Neural crest cell (in vitro differentiated cells): ENCODE data around the gene CDCA4. TPM values are rescaled to one million over a fixed set of nuclear protein-coding genes. Genes with fewer than 3 reads are reported as not detected.
"Not testable (repeated sequence)": the region's sequence is repeated elsewhere in the genome, so short reads cannot be mapped to it uniquely, and the experiment has no call there.

Experiments
- DNase-seq: peaks from one replicate; pipeline ENCODE4 v3.0.0; 2021; ENCODE audit warnings: low read depth, mixed read lengths, low spot score
- H3K27ac Mint-ChIP-seq: one replicate; pipeline ENCODE4 v1.8.0; 2021; ENCODE audit warnings: mild to moderate bottlenecking, mixed read lengths; ENCODE audit not compliant: unreplicated experiment
- H3K27me3 Mint-ChIP-seq: 2 replicates; pipeline ENCODE4 v1.8.0; 2021; ENCODE audit warnings: low read depth, mild to moderate bottlenecking, mixed read lengths
- H3K36me3 Mint-ChIP-seq: 2 replicates; pipeline ENCODE4 v1.8.0; 2021; ENCODE audit warnings: low read depth, mild to moderate bottlenecking, mixed read lengths
- H3K4me1 Mint-ChIP-seq: 2 replicates; pipeline ENCODE4 v1.8.0; 2021; ENCODE audit warnings: mixed read lengths
- H3K4me3 Mint-ChIP-seq: one replicate; pipeline ENCODE4 v1.8.0; 2021; ENCODE audit warnings: mild to moderate bottlenecking, mixed read lengths
- H3K9me3 Mint-ChIP-seq: 2 replicates; pipeline ENCODE4 v1.8.0; 2021; ENCODE audit warnings: mixed read lengths
- total RNA-seq: library from RNA; stranded (reverse); gene quantifications from 2 replicates; pipeline ENCODE4 v1.2.1, GENCODE V29; 2021
- TF ChIP-seq, protein P1 (sequence below): fragments of 200-600 bp; sonication (generic); conservative IDR thresholded peaks from 2 replicates; pipeline ENCODE4 v1.5.0; 2021; ENCODE audit warnings: antibody characterized with exemption, mild to moderate bottlenecking

The CDCA4 gene
- total RNA-seq, 1 donor from 2014 or later = 58.2 TPM

DNA sequence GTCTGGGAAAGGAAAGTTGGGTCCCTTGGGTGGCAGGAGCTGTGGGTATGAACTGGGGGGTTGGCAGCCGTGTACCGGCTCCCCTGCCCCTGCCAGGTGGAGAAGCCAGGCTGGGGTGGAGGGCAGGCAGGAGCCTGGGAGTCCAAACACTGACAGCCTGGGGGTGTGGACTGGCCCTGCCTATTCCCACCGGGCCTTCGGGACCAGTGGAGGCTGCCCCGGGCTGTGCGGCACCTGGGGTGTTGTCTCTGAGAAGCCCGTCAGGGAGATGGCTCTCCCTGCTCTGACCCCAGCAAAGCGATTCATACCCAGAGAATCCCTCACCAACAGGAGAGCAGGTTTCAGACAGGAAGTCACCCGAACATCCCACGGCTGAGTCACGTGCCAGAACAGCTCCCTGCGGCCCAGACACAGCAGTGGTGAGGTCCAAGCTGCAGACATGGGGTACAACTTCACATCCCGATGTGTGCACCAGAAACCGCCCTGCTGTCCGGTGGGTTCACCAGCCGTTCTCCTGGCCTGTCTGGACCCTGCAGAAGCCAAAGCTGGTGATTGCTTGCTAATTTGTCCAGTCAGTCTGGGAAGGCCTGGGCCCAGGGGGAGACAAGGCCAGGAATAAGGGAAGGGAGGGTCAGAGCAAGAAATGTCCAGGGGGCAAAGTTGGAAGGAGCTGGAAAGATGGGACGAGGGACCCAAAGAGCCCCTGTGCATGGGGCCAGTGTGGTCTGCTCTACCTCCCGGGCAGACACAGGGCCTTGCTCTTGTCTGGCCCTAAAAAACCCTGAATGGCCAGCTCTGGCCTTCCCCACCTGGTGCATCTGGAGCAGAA lies 46.5 kb upstream of the CDCA4 start:
- no peak overlapping the region for H3K4me3 Mint-ChIP-seq
- no peak for DNase-seq
- H3K9me3 Mint-ChIP-seq = no peaks in the 10 kb centered on the region
- H3K27me3 Mint-ChIP-seq = peaks cover 2% of the 10 kb centered on the region
- H3K36me3 Mint-ChIP-seq = no peaks in the 10 kb centered on the region
- TF ChIP-seq, protein P1, sequence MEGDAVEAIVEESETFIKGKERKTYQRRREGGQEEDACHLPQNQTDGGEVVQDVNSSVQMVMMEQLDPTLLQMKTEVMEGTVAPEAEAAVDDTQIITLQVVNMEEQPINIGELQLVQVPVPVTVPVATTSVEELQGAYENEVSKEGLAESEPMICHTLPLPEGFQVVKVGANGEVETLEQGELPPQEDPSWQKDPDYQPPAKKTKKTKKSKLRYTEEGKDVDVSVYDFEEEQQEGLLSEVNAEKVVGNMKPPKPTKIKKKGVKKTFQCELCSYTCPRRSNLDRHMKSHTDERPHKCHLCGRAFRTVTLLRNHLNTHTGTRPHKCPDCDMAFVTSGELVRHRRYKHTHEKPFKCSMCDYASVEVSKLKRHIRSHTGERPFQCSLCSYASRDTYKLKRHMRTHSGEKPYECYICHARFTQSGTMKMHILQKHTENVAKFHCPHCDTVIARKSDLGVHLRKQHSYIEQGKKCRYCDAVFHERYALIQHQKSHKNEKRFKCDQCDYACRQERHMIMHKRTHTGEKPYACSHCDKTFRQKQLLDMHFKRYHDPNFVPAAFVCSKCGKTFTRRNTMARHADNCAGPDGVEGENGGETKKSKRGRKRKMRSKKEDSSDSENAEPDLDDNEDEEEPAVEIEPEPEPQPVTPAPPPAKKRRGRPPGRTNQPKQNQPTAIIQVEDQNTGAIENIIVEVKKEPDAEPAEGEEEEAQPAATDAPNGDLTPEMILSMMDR = no peak
- H3K4me1 Mint-ChIP-seq = no peaks in the 10 kb centered on the region
- peak overlapping the region; percentile 12 for H3K27ac Mint-ChIP-seq

- TF ChIP-seq, protein P1 = no peak
- no peaks in the 10 kb centered on the region for H3K27me3 Mint-ChIP-seq
- H3K36me3 Mint-ChIP-seq = no peaks in the 10 kb centered on the region
Observed at GRCh38 chr14:105066240-105067071, 45.6 kb upstream of the CDCA4 start.

GRCh38 chr14:105065280-105066228 lies 44.7 kb upstream of the CDCA4 start, which contains the start of gene GPR132:
TSS of gene GPR132 (minus strand) at chr14:105065430. CDS start at chr14:105055420, 10,010 bp downstream.
- TF ChIP-seq, protein P1 = no peak
- Mint-ChIP-seq H3K27me3 (no peaks in the 10 kb centered on the region), H3K4me1 (no peaks in the 10 kb centered on the region), H3K9me3 (no peaks in the 10 kb centered on the region), H3K27ac (no peak within 1 kb of the TSS), H3K4me3 (no peak within 1 kb of the TSS), H3K36me3 (no peaks in the 10 kb centered on the region)
- no peak for DNase-seq

More at GRCh38 chr14:105066240-105067071, 45.6 kb upstream of the CDCA4 start:
- DNase-seq = no peak
- Mint-ChIP-seq H3K9me3 (no peaks in the 10 kb centered on the region), H3K27ac (no peak overlapping the region), H3K4me3 (no peak overlapping the region), H3K4me1 (no peaks in the 10 kb centered on the region)

DNA sequence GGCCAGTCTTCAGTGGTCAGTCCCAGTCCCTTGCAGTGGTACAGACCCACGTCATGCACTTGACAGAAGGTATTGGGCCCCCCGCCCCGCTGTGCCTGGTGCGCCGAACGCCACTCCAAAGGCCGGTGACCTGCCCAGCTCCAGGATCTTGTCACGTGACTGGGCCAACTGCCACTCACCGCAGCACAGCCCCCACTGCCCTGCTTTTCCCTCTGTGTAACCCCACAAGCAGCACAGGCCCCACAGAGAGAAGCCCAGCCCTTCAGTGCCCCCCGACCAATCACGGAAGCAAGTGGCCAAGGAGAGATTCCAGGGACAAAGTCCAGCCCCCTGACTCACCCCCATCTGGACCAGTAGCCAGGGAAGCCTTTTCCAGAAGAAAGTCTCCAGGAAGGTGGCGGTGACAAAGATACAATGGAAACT lies 43.8 kb upstream of the CDCA4 start:
- Mint-ChIP-seq H3K4me3 (no peak overlapping the region), H3K27me3 (no peaks in the 10 kb centered on the region), H3K36me3 (no peaks in the 10 kb centered on the region), H3K9me3 (no peaks in the 10 kb centered on the region), H3K4me1 (no peaks in the 10 kb centered on the region), H3K27ac (no peak overlapping the region)
- no peak for DNase-seq
- TF ChIP-seq, protein P1 = no peak

- H3K27me3 Mint-ChIP-seq = no peaks in the 10 kb centered on the region
- peaks cover 3% of the 10 kb centered on the region for H3K4me1 Mint-ChIP-seq
- H3K36me3 Mint-ChIP-seq = no peaks in the 10 kb centered on the region
- TF ChIP-seq, protein P1 = no peak
- no peaks in the 10 kb centered on the region for H3K9me3 Mint-ChIP-seq
- no peak for DNase-seq
- peak overlapping the region; percentile 19 for H3K27ac Mint-ChIP-seq
- no peak overlapping the region for H3K4me3 Mint-ChIP-seq
Observed at GRCh38 chr14:105064001-105064400, 43.1 kb upstream of the CDCA4 start.

GRCh38 chr14:105063506-105063905 lies 42.6 kb upstream of the CDCA4 start:
- not testable (repeated sequence) for H3K4me3 Mint-ChIP-seq, H3K36me3 Mint-ChIP-seq, H3K27ac Mint-ChIP-seq, DNase-seq, H3K27me3 Mint-ChIP-seq, H3K4me1 Mint-ChIP-seq, H3K9me3 Mint-ChIP-seq
